Hematopoietic multipotent progenitor cell treated with erythropoietin and hydrocortisone succinate and interleukin-3 and kit ligand, for 15 days (in vitro differentiated cells): ENCODE data around the gene WNT4.

ENCODE experiments used
- DNase-seq: peaks from one replicate; pipeline ENCODE4 v3.0.0-alpha.2; 2015; ENCODE audit warnings: low spot score

The WNT4 gene

DNA sequence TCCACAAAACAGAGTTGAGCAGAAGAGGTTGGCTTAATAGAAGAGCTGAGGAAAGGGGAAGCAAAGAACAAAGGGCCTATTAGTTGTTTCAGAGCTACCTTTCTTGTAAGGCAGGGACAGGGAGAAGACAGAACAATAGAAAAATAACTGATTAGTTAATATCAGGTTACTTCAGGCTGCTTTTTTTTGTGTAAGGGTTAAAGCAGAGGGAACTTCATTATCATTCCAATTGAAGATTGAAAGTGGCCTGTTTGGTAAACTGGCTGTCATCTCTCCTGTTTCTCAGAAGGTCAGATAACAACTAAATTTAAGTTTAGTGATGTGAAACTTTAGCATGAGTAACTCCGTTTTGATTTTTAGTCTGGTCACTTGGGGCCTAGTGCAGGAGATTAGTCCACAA lies 68.1 kb downstream of the WNT4 start:
- no peak for DNase-seq

GRCh38 chr1:22071511-22071910 lies 71.4 kb downstream of the WNT4 start:
- DNase-seq, result no peak
